ENCODE data around the gene HAGH.
A peak's percentile ranks its signal among the peaks of the same experiment; 100 is the strongest.

Gene HAGH

GRCh38 chr16:1831186-1832075 lies 4.8 kb upstream of the HAGH start:
- DNase-seq, result no peak

- no peak for DNase-seq
These were observed 3.6 kb upstream of the HAGH start for GRCh38 chr16:1830213-1830612.

- DNase-seq, result no peak
These were observed 2.2 kb upstream of the HAGH start for GRCh38 chr16:1828645-1829410.

- peak; percentile 52 to 88 (median 69) for DNase-seq
These were observed 548 bp downstream of the HAGH start for GRCh38 chr16:1825864-1826690.

GRCh38 chr16:1825381-1825863 lies 1.2 kb downstream of the HAGH start:
- DNase-seq, result no peak

- DNase-seq, result peak in 1 of 5 experiments; percentile 43
These were observed 2.8 kb downstream of the HAGH start for GRCh38 chr16:1823821-1824220.

GRCh38 chr16:1822801-1823200 lies 3.8 kb downstream of the HAGH start:
- no peak for DNase-seq

GRCh38 chr16:1821861-1822611 lies 4.6 kb downstream of the HAGH start:
- no peak for DNase-seq

- DNase-seq, result no peak
These were observed 5.7 kb downstream of the HAGH start for GRCh38 chr16:1820946-1821290.

GRCh38 chr16:1820096-1820945 lies 6.3 kb downstream of the HAGH start:
- DNase-seq, result no peak

- no peak for DNase-seq
These were observed 7.0 kb downstream of the HAGH start for GRCh38 chr16:1819611-1820010.

- no peak for DNase-seq
These were observed 7.6 kb downstream of the HAGH start for GRCh38 chr16:1818873-1819525.

- DNase-seq, result no peak
These were observed 8.3 kb downstream of the HAGH start for GRCh38 chr16:1818204-1818872.

- DNase-seq, result no peak
These were observed 8.9 kb downstream of the HAGH start for GRCh38 chr16:1817716-1818115.

GRCh38 chr16:1817276-1817589 lies 9.4 kb downstream of the HAGH start:
- DNase-seq, result no peak

- no peak for DNase-seq
These were observed 10.0 kb downstream of the HAGH start for GRCh38 chr16:1816396-1817275.

GRCh38 chr16:1815461-1815860 lies 11.2 kb downstream of the HAGH start:
- DNase-seq, result no peak

- DNase-seq, result peak in 2 of 5 experiments; percentile 30 to 56
These were observed 13.9 kb downstream of the HAGH start for GRCh38 chr16:1812732-1813163.

GRCh38 chr16:1810536-1810935 lies 16.1 kb downstream of the HAGH start:
- no peak for DNase-seq
